Gastrocnemius medialis (tissue), 4 donors: Measurements from ENCODE around the gene MYO3B. TPM values are rescaled to one million over a fixed set of nuclear protein-coding genes. Genes with fewer than 3 reads are reported as not detected.

Source experiments
- ATAC-seq, 2 donors: fragments of 150-250 bp; one replicate each; pipeline ENCODE4 v1.9.1; 2016
- DNase-seq, 2 donors: peaks; one replicate each; pipeline ENCODE4 v3.0.0-alpha.2; 2019
- H3K27ac ChIP-seq, 4 donors: fragments of 200-600 bp; sonication (generic); 1 replicate in 1 of 4; 2 replicates in 3 of 4; pipeline ENCODE4 v1.5.1; 2016 to 2018; ENCODE audit warnings: mild to moderate bottlenecking in 2 of 4, moderate library complexity in 1 of 4
- H3K27me3 ChIP-seq, 3 donors: fragments of 200-600 bp; sonication (generic) in 2 of 3; 1 replicate in 1 of 3; 2 replicates in 2 of 3; pipeline versions ENCODE4 v1.5.1 to v1.6.0; 2016 to 2019; ENCODE audit warnings: mild to moderate bottlenecking in 1 of 3, moderate library complexity in 1 of 3
- H3K36me3 ChIP-seq, 2 donors: fragments of 200-600 bp; sonication (generic) in 1 of 2; one replicate each; pipeline ENCODE4 v1.5.1; 2017 to 2018
- H3K4me1 ChIP-seq, 2 donors: fragments of 200-600 bp; sonication (generic) in 1 of 2; one replicate each; pipeline ENCODE4 v1.5.1; 2016 to 2017; ENCODE audit warnings: mild to moderate bottlenecking in 2 of 2
- H3K4me3 ChIP-seq, 4 donors: fragments of 200-600 bp; sonication (generic) in 3 of 4; 1 replicate in 1 of 4; 2 replicates in 3 of 4; pipeline ENCODE4 v1.5.1; 2016 to 2019; ENCODE audit warnings: mild to moderate bottlenecking in 2 of 4
- H3K9me3 ChIP-seq, 3 donors: fragments of 200-600 bp; sonication (generic) in 2 of 3; 1 replicate in 1 of 3; 2 replicates in 2 of 3; pipeline ENCODE4 v1.5.1; 2016 to 2019
- CTCF ChIP-seq, 5 experiments: fragments of 450-650 bp in 3 of 5; fragments of 200-600 bp in 2 of 5; sonication (generic) in 2 of 5; IDR thresholded peaks in 4 of 5; conservative IDR thresholded peaks in 1 of 5; 1 replicate in 4 of 5; 2 replicates in 1 of 5; pipeline ENCODE4 v1.5.1; 2016 to 2019; ENCODE audit warnings: antibody characterized with exemption in 5 of 5, mild to moderate bottlenecking in 3 of 5, moderate library complexity in 3 of 5
- POLR2A ChIP-seq, 2 donors: fragments of 450-650 bp; IDR thresholded peaks; one replicate each; pipeline ENCODE4 v1.6.1; 2017; ENCODE audit warnings: antibody characterized with exemption in 2 of 2, mild to moderate bottlenecking in 2 of 2, moderate library complexity in 2 of 2
- in situ Hi-C, 4 donors: fragments of 200-750 bp; cut with MboI; loops; one replicate each; pipeline versions ENCODE4 v1.15.0 to v1.8.0; 2017; ENCODE audit warnings: low sequenced_read_pairs in 4 of 4
- intact Hi-C: fragments of 100-400 bp; cut with DNase I; formaldehyde crosslinking; loops from one replicate; pipeline ENCODE4 v1.15.1; 2023; ENCODE audit warnings: low total_unique reads
- total RNA-seq, 4 donors: library from RNA; depleted of rRNA; stranded (reverse); fragments of >200 nt; gene quantifications; one replicate each; pipeline versions ENCODE4 v1.1.0 to v1.2.3, GENCODE V29; 2016

MYO3B gene
- total RNA-seq, 4 donors from 2014 or later = 0.07 to 0.27 TPM; not detected in 2

GRCh38 chr2:170371231-170371998, 193.5 kb downstream of the MYO3B start:
- Histone ChIP-seq H3K36me3 (no peaks in the 10 kb centered on the region), H3K4me3 (no peak overlapping the region), H3K27me3 (peaks cover 0 to 23% (median 7%) of the 10 kb centered on the region in 3 donors), H3K27ac (no peak overlapping the region), H3K4me1 (no peaks in the 10 kb centered on the region), H3K9me3 (no peaks in the 10 kb centered on the region)
- DNase-seq (no peak), ATAC-seq (no peak)
- TF ChIP-seq CTCF (IDR thresholded peaks at IDR 0.05 in 4 of 5, conservative IDR thresholded peaks at IDR 0.05 in 1 of 5) (no peak), POLR2A (IDR thresholded peaks at IDR 0.05) (no peak)
- in situ Hi-C loops = loop anchor here in 1 of 4 donors (10.0 kb wide), 1 partner anchor 443 kb away; the partner anchor contains the start of gene GAD1
- intact Hi-C loops = no loop called here

GRCh38 chr2:170375192-170375591, 197.2 kb downstream of the MYO3B start:
- intact Hi-C loops = no loop called here
- H3K4me1 ChIP-seq = no peaks in the 10 kb centered on the region
- H3K4me3 ChIP-seq = no peak overlapping the region
- no peak overlapping the region for H3K27ac ChIP-seq
- no peaks in the 10 kb centered on the region for H3K36me3 ChIP-seq
- ATAC-seq (no peak), DNase-seq (no peak)
- peaks cover 0 to 5% (median 0%) of the 10 kb centered on the region in 3 donors for H3K27me3 ChIP-seq
- no peaks in the 10 kb centered on the region for H3K9me3 ChIP-seq
- in situ Hi-C loops = loop anchor here in 1 of 4 donors (10.0 kb wide), 1 partner anchor 440 kb away; the partner anchor contains the start of gene GAD1
- TF ChIP-seq CTCF (IDR thresholded peaks at IDR 0.05 in 4 of 5, conservative IDR thresholded peaks at IDR 0.05 in 1 of 5) (no peak), POLR2A (IDR thresholded peaks at IDR 0.05) (no peak)

- ATAC-seq (no peak), DNase-seq (no peak)
- Histone ChIP-seq H3K4me3 (no peak overlapping the region), H3K27me3 (no peaks in the 10 kb centered on the region), H3K27ac (no peak overlapping the region), H3K4me1 (no peaks in the 10 kb centered on the region), H3K9me3 (no peaks in the 10 kb centered on the region), H3K36me3 (no peaks in the 10 kb centered on the region)
- TF ChIP-seq POLR2A (IDR thresholded peaks at IDR 0.05) (no peak), CTCF (IDR thresholded peaks at IDR 0.05 in 4 of 5, conservative IDR thresholded peaks at IDR 0.05 in 1 of 5) (no peak)
- in situ Hi-C loops = loop anchor here in 1 of 4 donors (10.0 kb wide), 1 partner anchor 437 kb away; the partner anchor contains the start of gene GAD1
- intact Hi-C loops = no loop called here
Measured at GRCh38 chr2:170377500-170378207, 199.7 kb downstream of the MYO3B start.

GRCh38 chr2:170380267-170380666, 202.3 kb downstream of the MYO3B start:
- in situ Hi-C loops (no loop called here), intact Hi-C loops (no loop called here)
- Histone ChIP-seq H3K9me3 (no peaks in the 10 kb centered on the region), H3K4me3 (no peak overlapping the region), H3K27ac (no peak overlapping the region), H3K36me3 (no peaks in the 10 kb centered on the region), H3K27me3 (no peaks in the 10 kb centered on the region), H3K4me1 (no peaks in the 10 kb centered on the region)
- ATAC-seq = no peak
- DNase-seq = no peak
- TF ChIP-seq CTCF (IDR thresholded peaks at IDR 0.05 in 4 of 5, conservative IDR thresholded peaks at IDR 0.05 in 1 of 5) (no peak), POLR2A (IDR thresholded peaks at IDR 0.05) (no peak)
